Breast epithelium (tissue), 3 donors: ENCODE data around the gene FLNC.

ENCODE experiments used
- CTCF ChIP-seq, 3 donors: fragments of 450-650 bp; IDR thresholded peaks; one replicate each; pipeline ENCODE4 v1.5.1; 2016 to 2017; ENCODE audit warnings: antibody characterized with exemption in 3 of 3, mild to moderate bottlenecking in 3 of 3, moderate library complexity in 3 of 3
- POLR2AphosphoS5 ChIP-seq, 3 donors: sonication (generic); formaldehyde crosslinking; IDR thresholded peaks; one replicate each; pipeline ENCODE4 v1.6.1; 2017; ENCODE audit warnings: antibody characterized with exemption in 3 of 3

GRCh38 chr7:128883622-128884448, 53.6 kb downstream of the FLNC start:
- TF ChIP-seq CTCF (IDR thresholded peaks at IDR 0.05) (peak; percentile 87 to 90 (median 87)), POLR2AphosphoS5 (IDR thresholded peaks at IDR 0.05) (peak in 1 of 3 donors; percentile 26)
